HepG2 (cell line): ENCODE measurements around the gene NPBWR2. TPM values are rescaled to one million over a fixed set of nuclear protein-coding genes. Genes with fewer than 3 reads are reported as not detected.

Experiments
- DMAP1 ChIP-seq: IDR thresholded peaks from 2 replicates; pipeline ENCODE4 v1.6.1; 2016
- FLYWCH1 ChIP-seq: sonication (generic); formaldehyde crosslinking; IDR thresholded peaks from 2 replicates; pipeline ENCODE4 v1.8.1; 2023; ENCODE audit warnings: mild to moderate bottlenecking, missing genetic modification reagents
- JARID2 ChIP-seq: sonication (generic); formaldehyde crosslinking; IDR thresholded peaks from 2 replicates; pipeline ENCODE4 v1.8.1; 2023; ENCODE audit warnings: missing genetic modification reagents, inconsistent platforms; ENCODE audit not compliant: insufficient replicate concordance
- LCORL ChIP-seq, 2 experiments: fragments of 450-650 bp in 1 of 2; sonication (generic) in 1 of 2; formaldehyde crosslinking in 1 of 2; IDR thresholded peaks; 2 replicates each; pipeline versions ENCODE4 v1.5.0 to v1.6.1; 2017 to 2020; ENCODE audit warnings: antibody characterized with exemption in 1 of 2, missing genetic modification reagents in 1 of 2
- MAZ ChIP-seq, 2 experiments: sonication (generic) in 1 of 2; formaldehyde crosslinking in 1 of 2; IDR thresholded peaks; 2 replicates each; pipeline versions ENCODE4 v1.5.0 to v1.6.1; 2012 to 2020; ENCODE audit warnings: low read depth in 2 of 2, mild to moderate bottlenecking in 2 of 2, borderline replicate concordance in 1 of 2, improper control_type of control experiment in 1 of 2, low read length in 1 of 2, missing genetic modification reagents in 1 of 2, moderate library complexity in 1 of 2
- NAIF1 ChIP-seq: sonication (generic); formaldehyde crosslinking; IDR thresholded peaks from 2 replicates; pipeline ENCODE4 v1.5.0; 2020; ENCODE audit warnings: mild to moderate bottlenecking, missing genetic modification reagents, borderline replicate concordance
- NR3C1 ChIP-seq: sonication (generic); formaldehyde crosslinking; IDR thresholded peaks from 2 replicates; pipeline ENCODE4 v1.4.0; 2020; ENCODE audit warnings: missing genetic modification reagents
- PAX8 ChIP-seq: sonication (generic); formaldehyde crosslinking; IDR thresholded peaks from 2 replicates; pipeline ENCODE4 v1.8.0; 2022; ENCODE audit warnings: mild to moderate bottlenecking, missing genetic modification reagents, borderline replicate concordance
- RERE ChIP-seq: IDR thresholded peaks from 2 replicates; pipeline ENCODE4 v1.6.1; 2016; ENCODE audit warnings: low read depth, missing genetic modification reagents, missing compliant biosample characterization
- RNF219 ChIP-seq: sonication (generic); formaldehyde crosslinking; IDR thresholded peaks from 2 replicates; pipeline ENCODE4 v1.5.0; 2020; ENCODE audit warnings: mild to moderate bottlenecking, missing genetic modification reagents
- SCMH1 ChIP-seq: sonication (generic); formaldehyde crosslinking; IDR thresholded peaks from 2 replicates; pipeline ENCODE4 v1.9.0; 2021; ENCODE audit warnings: missing genetic modification reagents, mild to moderate bottlenecking, borderline replicate concordance
- SIN3A ChIP-seq: IDR thresholded peaks from 2 replicates; pipeline ENCODE4 v1.6.1; 2011; ENCODE audit warnings: low read depth, mild to moderate bottlenecking, control low read depth, low read length, borderline replicate concordance
- SYNCRIP ChIP-seq: fragments of 200-400 bp; formaldehyde crosslinking; IDR thresholded peaks from 2 replicates; pipeline ENCODE4 v1.6.1; 2018; ENCODE audit warnings: mild to moderate bottlenecking, low read depth, low read length; ENCODE audit not compliant: insufficient read depth
- YEATS2 ChIP-seq: sonication (generic); formaldehyde crosslinking; IDR thresholded peaks from 2 replicates; pipeline ENCODE4 v1.4.0; 2020; ENCODE audit warnings: missing genetic modification reagents, borderline replicate concordance
- ZMYM2 ChIP-seq: sonication (generic); formaldehyde crosslinking; IDR thresholded peaks from 2 replicates; pipeline ENCODE4 v1.8.0; 2022; ENCODE audit warnings: mild to moderate bottlenecking, missing genetic modification reagents
- ZNF10 ChIP-seq: sonication (generic); formaldehyde crosslinking; IDR thresholded peaks from 2 replicates; pipeline ENCODE4 v1.4.0; 2020; ENCODE audit warnings: mild to moderate bottlenecking, low read depth, missing genetic modification reagents, borderline replicate concordance
- ZNF329 ChIP-seq: sonication (generic); formaldehyde crosslinking; IDR thresholded peaks from 2 replicates; pipeline ENCODE4 v1.9.0; 2021; ENCODE audit warnings: low read depth, mild to moderate bottlenecking, missing genetic modification reagents
- ZNF572 ChIP-seq: sonication (generic); formaldehyde crosslinking; IDR thresholded peaks from 2 replicates; pipeline ENCODE4 v1.5.1; 2020; ENCODE audit warnings: mild to moderate bottlenecking, missing genetic modification reagents
- ZNF660 ChIP-seq: sonication (generic); formaldehyde crosslinking; IDR thresholded peaks from 2 replicates; pipeline ENCODE4 v1.5.1; 2020; ENCODE audit warnings: mild to moderate bottlenecking, low read depth, missing genetic modification reagents, borderline replicate concordance
- ZNF713 ChIP-seq: sonication (generic); formaldehyde crosslinking; IDR thresholded peaks from 2 replicates; pipeline ENCODE4 v1.4.0; 2020; ENCODE audit warnings: mild to moderate bottlenecking, missing genetic modification reagents
- ZNF850 ChIP-seq: sonication (generic); formaldehyde crosslinking; conservative IDR thresholded peaks from 2 replicates; pipeline ENCODE4 v1.9.0; 2021; ENCODE audit warnings: mild to moderate bottlenecking, missing genetic modification reagents
- polyA plus RNA-seq, 8 experiments: library from polyadenylated mRNA; depleted of rRNA in 3 of 8; stranded (reverse) in 7 of 8; unstranded in 1 of 8; fragments of >200 nt; fragmentation: Illumina TruSeq in 4 of 8; extraction: Trizol in 4 of 8; gene quantifications; 2 replicates each; pipeline versions ENCODE4 v1.2.1 to v1.2.3, GENCODE V29; 2011 to 2016; ENCODE audit warnings: low read depth in 4 of 8, missing spikeins in 1 of 8, mixed read lengths in 1 of 8; ENCODE audit not compliant: insufficient read depth in 1 of 8
- total RNA-seq, 5 experiments: library from RNA; depleted of rRNA; stranded (reverse); fragments of >200 nt; fragmentation: Illumina TruSeq; extraction: Trizol; gene quantifications; 2 replicates each; pipeline ENCODE4 v1.2.3, GENCODE V29; 2016; ENCODE audit warnings: low read depth in 1 of 5

The NPBWR2 gene
- total and polyA plus RNA-seq, 2 of the 13 experiments (the other 11 are each of a cell fraction or from before 2014, with no cell fraction given), result not detected

GRCh38 chr20:64101731-64102621 lies 5.4 kb downstream of the NPBWR2 start (continued):
- TF ChIP-seq LCORL (IDR thresholded peaks at IDR 0.05) (no peak), LCORL (CRISPR knock-in tag; IDR thresholded peaks at IDR 0.05) (0 out of 2 replicates have a peak, but pooled peaks have one; percentile 14), RNF219 (CRISPR knock-in tag) (no peak), SCMH1 (CRISPR knock-in tag) (no peak), ZNF713 (CRISPR knock-in tag) (no peak), FLYWCH1 (no peak), ZNF572 (CRISPR knock-in tag) (no peak), SYNCRIP (no peak), DMAP1 (CRISPR knock-in tag) (no peak), NAIF1 (no peak), RERE (CRISPR knock-in tag) (no peak), ZMYM2 (CRISPR knock-in tag) (no peak), JARID2 (no peak), NR3C1 (CRISPR knock-in tag) (no peak), YEATS2 (CRISPR knock-in tag) (no peak), ZNF10 (no peak), ZNF660 (CRISPR knock-in tag) (no peak), ZNF850 (CRISPR knock-in tag) (no peak), ZNF329 (CRISPR knock-in tag) (no peak), MAZ (IDR thresholded peaks at IDR 0.05; ENCODE audit: borderline replicate concordance, low read depth, low read length) (no peak), MAZ (CRISPR knock-in tag; IDR thresholded peaks at IDR 0.05; ENCODE audit: low read depth) (peak; percentile 64), SIN3A (no peak), PAX8 (CRISPR knock-in tag) (no peak)
